ENCODE measurements around the gene CNOT6. TPM values are rescaled to one million over a fixed set of nuclear protein-coding genes. Genes with fewer than 3 reads are reported as not detected.
"Not testable (repeated sequence)": the region's sequence is repeated elsewhere in the genome, so short reads cannot be mapped to it uniquely, and the experiment has no call there.

CNOT6 gene
- total and polyA plus RNA-seq, 4 donors, result 8.7 to 51.1 (median 14.8) TPM

DNA sequence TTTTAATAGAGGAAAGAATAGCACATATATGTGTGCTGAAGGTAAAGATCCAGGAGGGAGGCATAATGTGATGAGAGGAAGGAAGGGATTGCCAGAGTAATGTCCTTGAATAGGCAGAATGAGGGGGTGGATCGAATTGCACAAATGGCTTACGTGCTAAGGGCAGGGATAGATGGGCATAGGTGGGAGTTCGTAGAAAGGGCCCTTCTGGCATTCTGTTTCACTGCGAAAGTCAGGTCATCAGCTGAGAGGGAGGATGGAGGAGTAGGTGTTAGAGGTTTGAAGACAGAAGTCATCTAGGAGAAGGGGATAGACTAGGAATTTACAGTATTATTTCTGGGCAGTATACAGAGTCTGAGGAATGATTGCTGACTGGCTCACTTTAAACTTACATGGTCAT lies 32.1 kb downstream of the CNOT6 start:
- no peaks in the 10 kb centered on the region for H3K27me3 ChIP-seq (ENCODE audit: control insufficient read depth in 3 of 3, insufficient read depth in 3 of 3, low read length in 2 of 3)
- WGBS, 2 donors, result 71 to 73% methylated on average over 4 of the region's 4 CpGs
- no peaks in the 10 kb centered on the region for H3K9me3 ChIP-seq (ENCODE audit: control insufficient read depth in 4 of 4, insufficient read depth in 3 of 4, low read length in 3 of 4)
- H3K4me1 ChIP-seq (ENCODE audit: control insufficient read depth in 5 of 5, insufficient read depth in 5 of 5, low read length in 5 of 5), result peaks cover 0 to 20% (median 15%) of the 10 kb centered on the region in 5 donors
- no peak for DNase-seq
- H3K36me3 ChIP-seq (ENCODE audit: control insufficient read depth in 4 of 4, insufficient read depth in 4 of 4, low read length in 4 of 4), result peaks cover 1 to 8% (median 7%) of the 10 kb centered on the region in 4 donors
- ATAC-seq (ENCODE audit: insufficient read depth, low FRiP score), result no peak
- no peak overlapping the region for H3K27ac ChIP-seq (ENCODE audit: low read depth in 1 of 2, low read length in 1 of 2)
- H3K4me3 ChIP-seq, result no peak overlapping the region
- no peak for TF ChIP-seq CTCF (IDR thresholded peaks at IDR 0.05; ENCODE audit: control extremely low read depth, extremely low read depth)
- H3K9ac ChIP-seq (ENCODE audit: insufficient read depth in 1 of 2, low read length in 2 of 2), result no peak overlapping the region

- ATAC-seq (ENCODE audit: insufficient read depth, low FRiP score) (no peak), DNase-seq (no peak)
- 98 to 99% methylated on average over 15 of the region's 15 CpGs for WGBS, 2 donors
- TF ChIP-seq CTCF (IDR thresholded peaks at IDR 0.05; ENCODE audit: control extremely low read depth, extremely low read depth), result no peak
- H3K9me3 ChIP-seq (ENCODE audit: control insufficient read depth in 4 of 4, insufficient read depth in 3 of 4, low read length in 3 of 4), result no peaks in the 10 kb centered on the region
- no peak overlapping the region for H3K9ac ChIP-seq (ENCODE audit: insufficient read depth in 1 of 2, low read length in 2 of 2)
- H3K27ac ChIP-seq (ENCODE audit: low read depth in 1 of 2, low read length in 1 of 2), result no peak overlapping the region
- H3K4me3 ChIP-seq, result no peak overlapping the region
- H3K36me3 ChIP-seq (ENCODE audit: control insufficient read depth in 4 of 4, insufficient read depth in 4 of 4, low read length in 4 of 4), result peaks cover 7 to 15% (median 12%) of the 10 kb centered on the region in 4 donors
- H3K4me1 ChIP-seq (ENCODE audit: control insufficient read depth in 5 of 5, insufficient read depth in 5 of 5, low read length in 5 of 5), result peaks cover 0 to 18% (median 11%) of the 10 kb centered on the region in 5 donors
- no peaks in the 10 kb centered on the region for H3K27me3 ChIP-seq (ENCODE audit: control insufficient read depth in 3 of 3, insufficient read depth in 3 of 3, low read length in 2 of 3)
Observed at GRCh38 chr5:180527659-180528058, 33.5 kb downstream of the CNOT6 start.

DNA sequence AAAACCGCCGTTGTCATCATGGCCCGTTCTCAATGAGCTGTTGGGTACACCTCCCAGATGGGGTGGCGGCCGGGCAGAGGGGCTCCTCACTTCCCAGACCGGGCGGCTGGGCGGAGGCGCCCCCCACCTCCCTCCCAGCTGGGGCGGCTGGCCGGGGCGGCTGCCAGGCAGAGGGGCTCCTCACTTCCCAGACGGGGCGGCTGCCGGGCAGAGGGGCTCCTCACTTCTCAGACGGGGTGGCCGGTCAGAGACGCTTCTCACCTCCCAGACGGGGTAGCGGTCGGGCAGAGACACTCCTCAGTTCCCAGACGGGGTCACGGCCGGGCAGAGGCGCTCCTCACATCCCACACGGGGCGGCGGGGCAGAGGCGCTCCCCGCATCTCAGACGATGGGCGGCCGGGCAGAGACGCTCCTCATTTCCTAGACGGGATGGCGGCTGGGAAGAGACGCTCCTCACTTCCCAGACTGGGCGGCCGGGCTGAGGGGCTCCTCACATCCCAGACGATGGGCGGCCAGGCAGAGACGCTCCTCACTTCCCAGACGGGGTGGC lies 36.9 kb downstream of the CNOT6 start:
- H3K4me1 ChIP-seq (ENCODE audit: control insufficient read depth in 5 of 5, insufficient read depth in 5 of 5, low read length in 5 of 5); H3K4me3 ChIP-seq; DNase-seq; H3K9me3 ChIP-seq (ENCODE audit: control insufficient read depth in 4 of 4, insufficient read depth in 3 of 4, low read length in 3 of 4); H3K27ac ChIP-seq (ENCODE audit: low read depth in 1 of 2, low read length in 1 of 2); ATAC-seq (ENCODE audit: insufficient read depth, low FRiP score); H3K9ac ChIP-seq (ENCODE audit: insufficient read depth in 1 of 2, low read length in 2 of 2); H3K27me3 ChIP-seq (ENCODE audit: control insufficient read depth in 3 of 3, insufficient read depth in 3 of 3, low read length in 2 of 3): not testable (repeated sequence)
- H3K36me3 ChIP-seq (ENCODE audit: control insufficient read depth in 4 of 4, insufficient read depth in 4 of 4, low read length in 4 of 4), result peaks cover 7 to 28% (median 18%) of the 10 kb centered on the region in 4 donors
- WGBS, 2 donors, result 91 to 94% methylated on average over 33 to 40 of the region's 43 CpGs

- no peak overlapping the region for H3K4me3 ChIP-seq
- H3K36me3 ChIP-seq (ENCODE audit: control insufficient read depth in 4 of 4, insufficient read depth in 4 of 4, low read length in 4 of 4), result peaks cover 7 to 28% (median 18%) of the 10 kb centered on the region in 4 donors
- H3K4me1 ChIP-seq (ENCODE audit: control insufficient read depth in 5 of 5, insufficient read depth in 5 of 5, low read length in 5 of 5), result no peaks in the 10 kb centered on the region
- H3K9ac ChIP-seq (ENCODE audit: insufficient read depth in 1 of 2, low read length in 2 of 2), result no peak overlapping the region
- ATAC-seq (ENCODE audit: insufficient read depth, low FRiP score) (no peak), DNase-seq (no peak)
- no peak for TF ChIP-seq CTCF (IDR thresholded peaks at IDR 0.05; ENCODE audit: control extremely low read depth, extremely low read depth)
- H3K27ac ChIP-seq (ENCODE audit: low read depth in 1 of 2, low read length in 1 of 2), result no peak overlapping the region
- H3K9me3 ChIP-seq (ENCODE audit: control insufficient read depth in 4 of 4, insufficient read depth in 3 of 4, low read length in 3 of 4), result no peaks in the 10 kb centered on the region
- WGBS, 2 donors, result 97 to 100% methylated on average over 1 of the region's 1 CpG
- H3K27me3 ChIP-seq (ENCODE audit: control insufficient read depth in 3 of 3, insufficient read depth in 3 of 3, low read length in 2 of 3), result no peaks in the 10 kb centered on the region
Observed at GRCh38 chr5:180532268-180532667, 38.1 kb downstream of the CNOT6 start.

All from lung (tissue), 12 donors.